PC-3 (cell line): ENCODE data around the gene FKBP1A.

Experiments
- EZH2 ChIP-seq: fragments of 300-600 bp; sonication (generic); IDR thresholded peaks from one replicate; pipeline ENCODE4 v1.6.1; 2017; ENCODE audit warnings: antibody characterized with exemption, mild to moderate bottlenecking, low read length; ENCODE audit not compliant: unreplicated experiment
- TF ChIP-seq, protein P1 (sequence below): fragments of 300-600 bp; sonication (generic); conservative IDR thresholded peaks from 2 replicates; pipeline ENCODE4 v1.5.1; 2017; ENCODE audit warnings: antibody characterized with exemption, low read depth, mild to moderate bottlenecking, low read length

DNA sequence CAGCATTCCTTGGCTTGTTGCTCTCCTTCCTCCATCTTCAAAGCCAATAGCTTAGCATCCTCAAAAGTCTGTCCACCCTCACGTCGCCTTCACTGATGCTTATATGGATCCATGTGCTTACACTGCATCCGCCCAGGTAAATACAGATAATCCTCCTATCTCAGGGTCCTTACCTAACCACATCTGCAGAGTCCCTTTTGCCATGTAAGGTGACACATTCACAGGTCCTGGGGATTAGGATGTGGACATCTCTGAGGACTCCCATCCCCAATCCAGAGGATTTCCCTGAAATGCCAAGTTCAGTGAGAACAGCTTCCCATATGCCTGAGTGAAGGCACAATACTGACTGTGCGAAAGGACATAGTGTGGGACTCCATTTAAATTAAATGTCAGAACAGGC lies 25.4 kb downstream of the FKBP1A start:
- TF ChIP-seq, protein P1, sequence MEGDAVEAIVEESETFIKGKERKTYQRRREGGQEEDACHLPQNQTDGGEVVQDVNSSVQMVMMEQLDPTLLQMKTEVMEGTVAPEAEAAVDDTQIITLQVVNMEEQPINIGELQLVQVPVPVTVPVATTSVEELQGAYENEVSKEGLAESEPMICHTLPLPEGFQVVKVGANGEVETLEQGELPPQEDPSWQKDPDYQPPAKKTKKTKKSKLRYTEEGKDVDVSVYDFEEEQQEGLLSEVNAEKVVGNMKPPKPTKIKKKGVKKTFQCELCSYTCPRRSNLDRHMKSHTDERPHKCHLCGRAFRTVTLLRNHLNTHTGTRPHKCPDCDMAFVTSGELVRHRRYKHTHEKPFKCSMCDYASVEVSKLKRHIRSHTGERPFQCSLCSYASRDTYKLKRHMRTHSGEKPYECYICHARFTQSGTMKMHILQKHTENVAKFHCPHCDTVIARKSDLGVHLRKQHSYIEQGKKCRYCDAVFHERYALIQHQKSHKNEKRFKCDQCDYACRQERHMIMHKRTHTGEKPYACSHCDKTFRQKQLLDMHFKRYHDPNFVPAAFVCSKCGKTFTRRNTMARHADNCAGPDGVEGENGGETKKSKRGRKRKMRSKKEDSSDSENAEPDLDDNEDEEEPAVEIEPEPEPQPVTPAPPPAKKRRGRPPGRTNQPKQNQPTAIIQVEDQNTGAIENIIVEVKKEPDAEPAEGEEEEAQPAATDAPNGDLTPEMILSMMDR, result no peak
- no peak for TF ChIP-seq EZH2
